Upper lobe of left lung (tissue), 4 donors: ENCODE measurements around the gene PAX2.

Source experiments
- CTCF ChIP-seq, 6 experiments: fragments of 450-650 bp in 4 of 6; fragments of 200-600 bp in 2 of 6; sonication (generic) in 2 of 6; IDR thresholded peaks; one replicate each; pipeline ENCODE4 v1.5.1; 2016 to 2019; ENCODE audit warnings: antibody characterized with exemption in 6 of 6
- EP300 ChIP-seq, 4 donors: sonication (generic); formaldehyde crosslinking; IDR thresholded peaks; one replicate each; pipeline ENCODE4 v1.5.1; 2017; ENCODE audit warnings: antibody characterized with exemption in 4 of 4, control low read depth in 2 of 4

GRCh38 chr10:100729862-100730724, 15.3 kb upstream of the PAX2 start:
- TF ChIP-seq CTCF (IDR thresholded peaks at IDR 0.05): no peak
- TF ChIP-seq EP300 (IDR thresholded peaks at IDR 0.05): no peak
